H9 (cell line): ENCODE measurements around the gene ZG16. TPM values are rescaled to one million over a fixed set of nuclear protein-coding genes. Genes with fewer than 3 reads are reported as not detected.

Experiments used
- DNase-seq: peaks from one replicate; pipeline ENCODE4 v3.0.0-alpha.2; 2017
- H2AFZ ChIP-seq: one replicate; pipeline ENCODE4 v1.6.1; 2013; ENCODE audit warnings: mild to moderate bottlenecking, low read length, control low read depth, moderate library complexity
- H2AK5ac ChIP-seq: 2 replicates; pipeline ENCODE4 v1.6.1; 2013; ENCODE audit warnings: low read length, control low read depth, mixed read lengths; ENCODE audit not compliant: insufficient read length
- H2BK120ac ChIP-seq: one replicate; pipeline ENCODE4 v1.6.1; 2013; ENCODE audit warnings: low read depth, mild to moderate bottlenecking, low read length, control low read depth, inconsistent platforms; ENCODE audit not compliant: poor library complexity, severe bottlenecking
- H2BK12ac ChIP-seq: 2 replicates; pipeline ENCODE4 v1.6.1; 2013; ENCODE audit warnings: low read length, control low read depth, mixed read lengths, low read depth; ENCODE audit not compliant: insufficient read length
- H2BK15ac ChIP-seq: 2 replicates; pipeline ENCODE4 v1.6.1; 2013; ENCODE audit warnings: low read depth, low read length, control low read depth
- H2BK20ac ChIP-seq: one replicate; pipeline ENCODE4 v1.6.1; 2013; ENCODE audit warnings: low read depth, mild to moderate bottlenecking, low read length, control low read depth, inconsistent platforms; ENCODE audit not compliant: poor library complexity, severe bottlenecking
- H2BK5ac ChIP-seq: 2 replicates; pipeline ENCODE4 v1.6.1; 2013; ENCODE audit warnings: low read length, control low read depth, mixed read lengths; ENCODE audit not compliant: insufficient read length
- H3K14ac ChIP-seq: 2 replicates; pipeline ENCODE4 v1.6.1; 2013; ENCODE audit warnings: low read length, control low read depth; ENCODE audit not compliant: insufficient read depth
- H3K18ac ChIP-seq: 2 replicates; pipeline ENCODE4 v1.6.1; 2013; ENCODE audit warnings: low read depth, mild to moderate bottlenecking, mixed read lengths, low read length, control low read depth; ENCODE audit not compliant: insufficient read length
- H3K23ac ChIP-seq: 2 replicates; pipeline ENCODE4 v1.6.1; 2013; ENCODE audit warnings: low read length, control low read depth, mixed read lengths, low read depth; ENCODE audit not compliant: insufficient read length
- H3K23me2 ChIP-seq: 2 replicates; pipeline ENCODE4 v1.6.1; 2013; ENCODE audit warnings: low read depth, mild to moderate bottlenecking, mixed read lengths, low read length, control low read depth; ENCODE audit not compliant: insufficient read length, poor library complexity, severe bottlenecking
- H3K27ac ChIP-seq: 2 replicates; pipeline ENCODE4 v1.5.1; 2013; ENCODE audit warnings: low read length, control low read depth, mixed read lengths, low read depth; ENCODE audit not compliant: insufficient read length
- H3K27me3 ChIP-seq: 2 replicates; pipeline ENCODE4 v1.6.1; 2013; ENCODE audit warnings: low read length, control low read depth, inconsistent platforms; ENCODE audit not compliant: insufficient read depth
- H3K4ac ChIP-seq: 2 replicates; pipeline ENCODE4 v1.6.1; 2013; ENCODE audit warnings: low read depth, mild to moderate bottlenecking, control low read depth, inconsistent platforms, low read length, moderate library complexity
- H3K4me1 ChIP-seq: 2 replicates; pipeline ENCODE4 v1.6.1; 2013; ENCODE audit warnings: low read length, control low read depth, inconsistent platforms; ENCODE audit not compliant: insufficient read depth
- H3K4me2 ChIP-seq: 2 replicates; pipeline ENCODE4 v1.6.1; 2013; ENCODE audit warnings: low read length, control low read depth, mixed read lengths; ENCODE audit not compliant: insufficient read length, insufficient read depth
- H3K56ac ChIP-seq: 2 replicates; pipeline ENCODE4 v1.6.1; 2013; ENCODE audit warnings: low read depth, mild to moderate bottlenecking, mixed read lengths, low read length, control low read depth; ENCODE audit not compliant: insufficient read length
- H3K79me1 ChIP-seq: 2 replicates; pipeline ENCODE4 v1.6.1; 2013; ENCODE audit warnings: low read depth, mild to moderate bottlenecking, moderate library complexity, low read length, control low read depth, inconsistent platforms; ENCODE audit not compliant: insufficient read depth, poor library complexity, severe bottlenecking
- H3K79me2 ChIP-seq: 2 replicates; pipeline ENCODE4 v1.6.1; 2013; ENCODE audit warnings: low read length, control low read depth, inconsistent platforms; ENCODE audit not compliant: insufficient read depth
- H3K9ac ChIP-seq: 2 replicates; pipeline ENCODE4 v1.6.1; 2013; ENCODE audit warnings: low read length, control low read depth, mixed read lengths; ENCODE audit not compliant: insufficient read length; ENCODE audit errors: extremely low read depth
- H3K9me3 ChIP-seq: one replicate; pipeline ENCODE4 v1.6.1; 2013; ENCODE audit warnings: low read depth, low read length, inconsistent platforms; ENCODE audit not compliant: control insufficient read depth
- H3T11ph ChIP-seq: one replicate; pipeline ENCODE4 v1.6.1; 2013; ENCODE audit warnings: mild to moderate bottlenecking, low read length, control low read depth, inconsistent platforms
- H4K20me1 ChIP-seq: one replicate; pipeline ENCODE4 v1.6.1; 2013; ENCODE audit not compliant: control insufficient read depth, insufficient read length, insufficient read depth
- H4K5ac ChIP-seq: 2 replicates; pipeline ENCODE4 v1.6.1; 2013; ENCODE audit warnings: low read depth, mild to moderate bottlenecking, mixed read lengths, low read length, control low read depth; ENCODE audit not compliant: insufficient read length
- H4K8ac ChIP-seq: replicated peaks from 2 replicates; pipeline ENCODE4 v1.6.1; 2013; ENCODE audit warnings: low read length, control low read depth, mixed read lengths, low read depth; ENCODE audit not compliant: insufficient read length
- H4K91ac ChIP-seq: 2 replicates; pipeline ENCODE4 v1.6.1; 2013; ENCODE audit warnings: low read depth, mild to moderate bottlenecking, moderate library complexity, mixed read lengths, low read length, control low read depth; ENCODE audit not compliant: insufficient read length
- H3K27ac Mint-ChIP-seq, 3 experiments: 2 replicates in 2 of 3; 3 replicates in 1 of 3; pipeline ENCODE4 v1.8.0; 2020 to 2021; ENCODE audit warnings: mixed read lengths in 3 of 3, mild to moderate bottlenecking in 1 of 3, moderate library complexity in 1 of 3
- H3K27me3 Mint-ChIP-seq: 2 replicates; pipeline ENCODE4 v1.8.0; 2021; ENCODE audit warnings: low read depth, mild to moderate bottlenecking, moderate library complexity, mixed read lengths
- H3K36me3 Mint-ChIP-seq, 3 experiments: 2 replicates in 2 of 3; 3 replicates in 1 of 3; pipeline ENCODE4 v1.8.0; 2020 to 2021; ENCODE audit warnings: low read depth in 3 of 3, mixed read lengths in 3 of 3; ENCODE audit not compliant: insufficient read depth in 1 of 3
- H3K4me1 Mint-ChIP-seq, 2 experiments: 2 replicates each; pipeline ENCODE4 v1.8.0; 2020; ENCODE audit warnings: mixed read lengths in 2 of 2
- H3K4me3 Mint-ChIP-seq, 2 experiments: 2 replicates in 1 of 2; 3 replicates in 1 of 2; pipeline ENCODE4 v1.8.0; 2020 to 2021; ENCODE audit warnings: mild to moderate bottlenecking in 2 of 2, mixed read lengths in 2 of 2, moderate library complexity in 1 of 2
- H3K9me3 Mint-ChIP-seq, 2 experiments: 2 replicates in 1 of 2; 3 replicates in 1 of 2; pipeline ENCODE4 v1.8.0; 2020; ENCODE audit warnings: mild to moderate bottlenecking in 2 of 2, mixed read lengths in 2 of 2, moderate library complexity in 1 of 2
- WGBS: extraction: QIAGEN DNeasy Blood & Tissue Kit; methylation state at CpG from one replicate; pipeline ENCODE4 v1.1.7; 2013; ENCODE audit warnings: missing lambda C conversion rate, low lambda C conversion rate, mixed read lengths; ENCODE audit not compliant: insufficient read length; ENCODE audit errors: extremely low coverage; 5-methylcytosine and 5-hydroxymethylcytosine counted together
- total RNA-seq: library from RNA; stranded (reverse); gene quantifications from 2 replicates; pipeline ENCODE4 v1.2.1, GENCODE V29; 2021
- TF ChIP-seq, protein P1 (sequence below): fragments of 200-600 bp; sonication (generic); conservative IDR thresholded peaks from 3 replicates; pipeline ENCODE4 v1.8.0; 2021; ENCODE audit warnings: antibody characterized with exemption, mild to moderate bottlenecking

ZG16 gene
- total RNA-seq, 1 experiment from 2014 or later, result not detected

- Histone ChIP-seq H3K27me3 (no peaks in the 10 kb centered on the region), H2BK5ac (no peak overlapping the region), H3K79me2 (peaks cover 2% of the 10 kb centered on the region; the same call in 1 of the 2 replicates), H2AFZ (no peak overlapping the region), H3T11ph (no peak overlapping the region), H3K18ac (no peak overlapping the region), H4K20me1 (no peaks in the 10 kb centered on the region), H2BK20ac (no peak overlapping the region), H3K4me2 (peak overlapping the region; percentile 55), H3K27ac (no peak overlapping the region), H3K79me1 (no peaks in the 10 kb centered on the region), H2BK120ac (no peak overlapping the region), H3K9ac (no peak overlapping the region), H3K23me2 (peaks cover 51% of the 10 kb centered on the region), H3K23ac (no peak overlapping the region), H3K4me1 (peaks cover 6% of the 10 kb centered on the region; the same call in 1 of the 2 replicates), H3K4ac (no peak overlapping the region), H3K56ac (no peak overlapping the region), H3K14ac (no peak overlapping the region), H2BK12ac (no peak overlapping the region), H4K5ac (no peak overlapping the region), H4K8ac (no peak overlapping the region), H4K91ac (no peak overlapping the region), H3K9me3 (no peaks in the 10 kb centered on the region), H2AK5ac (no peak overlapping the region), H2BK15ac (no peak overlapping the region)
- TF ChIP-seq, protein P1, sequence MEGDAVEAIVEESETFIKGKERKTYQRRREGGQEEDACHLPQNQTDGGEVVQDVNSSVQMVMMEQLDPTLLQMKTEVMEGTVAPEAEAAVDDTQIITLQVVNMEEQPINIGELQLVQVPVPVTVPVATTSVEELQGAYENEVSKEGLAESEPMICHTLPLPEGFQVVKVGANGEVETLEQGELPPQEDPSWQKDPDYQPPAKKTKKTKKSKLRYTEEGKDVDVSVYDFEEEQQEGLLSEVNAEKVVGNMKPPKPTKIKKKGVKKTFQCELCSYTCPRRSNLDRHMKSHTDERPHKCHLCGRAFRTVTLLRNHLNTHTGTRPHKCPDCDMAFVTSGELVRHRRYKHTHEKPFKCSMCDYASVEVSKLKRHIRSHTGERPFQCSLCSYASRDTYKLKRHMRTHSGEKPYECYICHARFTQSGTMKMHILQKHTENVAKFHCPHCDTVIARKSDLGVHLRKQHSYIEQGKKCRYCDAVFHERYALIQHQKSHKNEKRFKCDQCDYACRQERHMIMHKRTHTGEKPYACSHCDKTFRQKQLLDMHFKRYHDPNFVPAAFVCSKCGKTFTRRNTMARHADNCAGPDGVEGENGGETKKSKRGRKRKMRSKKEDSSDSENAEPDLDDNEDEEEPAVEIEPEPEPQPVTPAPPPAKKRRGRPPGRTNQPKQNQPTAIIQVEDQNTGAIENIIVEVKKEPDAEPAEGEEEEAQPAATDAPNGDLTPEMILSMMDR, result no peak
- Mint-ChIP-seq H3K9me3 (no peaks in the 10 kb centered on the region; a peak in 2 of 5 replicates), H3K36me3 (peaks cover 12 to 28% (median 13%) of the 10 kb centered on the region in 3 experiments), H3K4me1 (peaks cover 48 to 61% of the 10 kb centered on the region in 2 experiments), H3K4me3 (peak overlapping the region; percentile 80 to 96), H3K27ac (peak overlapping the region; percentile 88 to 98 (median 96); a peak in 5 of 7 replicates), H3K27me3 (no peaks in the 10 kb centered on the region; the same call in 1 of the 2 replicates)
- no CpG with 5 or more reads among the region's 9 CpGs for WGBS
- DNase-seq, result peak; percentile 51
These were observed 32.7 kb downstream of the ZG16 start for GRCh38 chr16:29810699-29811169.
